HG02759 (cell line): ENCODE data around the gene ADGRL3.
"Not testable (repeated sequence)": the region's sequence is repeated elsewhere in the genome, so short reads cannot be mapped to it uniquely, and the experiment has no call there.

Experiments used
- ATAC-seq: cut with Tn5 transposase; IDR thresholded peaks from one replicate; pipeline ENCODE4 v1.9.1; 2021; ENCODE audit warnings: mild to moderate bottlenecking, moderate library complexity; ENCODE audit not compliant: unreplicated experiment

Gene ADGRL3

DNA sequence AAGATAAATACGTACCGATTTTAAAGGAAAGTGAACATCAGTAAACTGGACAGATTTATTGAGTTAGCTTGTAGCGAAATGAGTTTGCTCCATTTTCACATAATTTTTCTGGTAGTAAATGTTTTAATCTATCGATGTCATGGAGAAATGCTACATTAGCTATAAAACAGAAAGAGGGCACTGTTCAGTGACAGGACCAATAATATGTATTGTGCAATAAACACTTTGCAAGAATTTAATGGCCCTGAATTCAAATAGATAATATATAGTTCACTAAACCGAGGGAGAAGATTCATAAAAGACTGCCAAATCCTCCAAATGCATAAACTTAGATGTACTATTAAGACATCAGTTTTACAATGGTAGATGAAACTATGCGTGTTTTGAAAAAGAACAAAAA is 516.3 kb downstream of the ADGRL3 start:
- ATAC-seq, result no peak

GRCh38 chr4:61723492-61723891 is 523.4 kb downstream of the ADGRL3 start:
- no peak for ATAC-seq

DNA sequence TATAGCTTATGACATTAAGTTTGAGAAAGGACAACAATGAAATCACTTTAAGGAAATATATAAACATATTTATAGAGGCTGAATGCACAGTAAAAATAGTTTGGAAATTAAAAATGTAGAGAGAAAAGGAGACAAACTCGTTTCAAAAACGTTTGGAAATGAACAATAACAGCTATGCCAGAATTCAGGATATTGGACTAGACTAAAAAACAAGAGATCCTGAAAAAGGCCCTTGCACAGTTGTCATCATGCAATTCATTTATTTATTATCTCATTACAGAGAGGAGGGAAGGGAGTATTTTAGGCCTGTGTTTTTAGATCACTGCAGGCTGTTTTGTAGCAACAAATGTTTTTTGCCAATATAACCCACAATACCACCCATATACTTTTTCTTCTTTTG is 527.2 kb downstream of the ADGRL3 start:
- ATAC-seq, result no peak

- ATAC-seq, result no peak
These were observed 534.3 kb downstream of the ADGRL3 start for GRCh38 chr4:61734409-61734808.

DNA sequence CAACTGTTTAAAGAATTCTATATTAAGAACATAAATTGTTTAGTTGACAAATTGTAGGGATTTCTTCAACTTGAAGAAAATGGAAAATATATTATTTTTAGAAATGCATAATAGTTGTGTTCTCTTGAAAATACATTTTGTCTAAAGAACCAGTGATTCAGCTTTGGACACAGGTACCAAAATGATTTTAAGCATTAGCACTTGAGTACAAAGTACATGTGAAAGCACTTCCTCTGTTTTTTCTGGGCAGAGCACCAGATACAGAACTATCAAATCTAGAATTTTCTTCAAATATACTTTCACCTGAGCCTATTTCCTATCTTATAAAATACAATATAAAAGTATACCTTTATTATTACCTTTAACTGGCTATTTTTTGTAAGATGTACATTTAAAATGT is 539.8 kb downstream of the ADGRL3 start:
- no peak for ATAC-seq

DNA sequence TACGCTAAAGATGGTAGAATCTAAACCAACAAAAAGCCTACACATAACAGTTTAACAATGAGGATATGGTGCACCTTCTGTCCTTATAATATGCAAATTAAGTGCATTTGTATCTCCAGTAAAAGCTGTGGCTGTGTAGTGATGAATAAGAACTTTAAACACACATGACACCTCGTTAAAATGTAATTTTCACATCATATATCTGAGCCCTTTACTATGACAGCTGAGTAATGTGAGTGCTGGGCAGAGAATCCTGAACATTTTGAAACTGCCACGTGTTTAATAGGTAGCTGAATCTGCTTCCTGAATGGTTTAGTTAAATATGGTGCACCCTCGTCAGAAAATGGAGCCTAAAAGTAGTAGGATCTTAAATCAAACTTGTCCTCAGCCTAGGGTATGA is 540.8 kb downstream of the ADGRL3 start:
- no peak for ATAC-seq

- ATAC-seq, result no peak
These were observed 541.4 kb downstream of the ADGRL3 start for GRCh38 chr4:61741327-61742096.

- no peak for ATAC-seq
These were observed 550.7 kb downstream of the ADGRL3 start for GRCh38 chr4:61750810-61751209.

- ATAC-seq, result no peak
These were observed 552.5 kb downstream of the ADGRL3 start for GRCh38 chr4:61752617-61753016.

DNA sequence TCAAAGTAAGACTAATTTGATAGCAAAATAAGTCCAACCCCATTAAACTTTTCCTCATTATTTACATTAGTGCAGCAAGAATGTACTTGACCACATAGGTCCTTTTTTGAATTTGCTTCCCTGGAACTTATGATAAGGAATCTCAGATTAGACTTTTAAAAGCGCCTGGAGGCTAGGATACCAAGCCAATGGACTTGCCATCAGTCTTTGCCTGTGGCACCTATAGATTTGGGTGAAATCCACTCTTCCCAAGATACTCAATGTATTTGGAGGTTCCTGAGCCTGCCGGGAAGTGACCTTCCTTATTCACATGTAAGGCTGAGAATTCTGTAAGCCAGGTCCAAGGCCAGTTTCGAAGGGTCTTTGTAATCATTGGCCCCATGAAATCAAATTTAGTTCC is 553.6 kb downstream of the ADGRL3 start:
- no peak for ATAC-seq

GRCh38 chr4:61756937-61757336 is 556.8 kb downstream of the ADGRL3 start:
- ATAC-seq, result not testable (repeated sequence)

- ATAC-seq, result not testable (repeated sequence)
These were observed 557.9 kb downstream of the ADGRL3 start for GRCh38 chr4:61757983-61758382.

DNA sequence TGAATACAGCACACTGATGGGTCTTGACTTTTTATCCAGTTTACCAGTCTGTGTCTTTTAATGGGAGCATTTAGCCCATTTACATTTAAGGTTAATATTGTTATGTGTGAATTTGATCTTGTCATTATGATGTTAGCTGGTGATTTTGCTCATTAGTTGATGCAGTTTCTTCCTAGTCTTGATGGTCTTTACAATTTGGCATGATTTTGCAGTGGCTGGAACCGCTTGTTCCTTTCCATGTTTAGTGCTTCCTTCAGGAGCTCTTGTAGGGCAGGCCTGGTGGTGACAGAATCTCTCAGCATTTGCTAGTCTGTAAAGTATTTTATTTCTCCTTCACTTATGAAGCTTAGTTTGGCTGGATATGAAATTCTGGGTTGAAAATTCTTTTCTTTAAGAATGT is 558.5 kb downstream of the ADGRL3 start:
- not testable (repeated sequence) for ATAC-seq

- ATAC-seq, result not testable (repeated sequence)
These were observed 559.1 kb downstream of the ADGRL3 start for GRCh38 chr4:61759245-61759644.

DNA sequence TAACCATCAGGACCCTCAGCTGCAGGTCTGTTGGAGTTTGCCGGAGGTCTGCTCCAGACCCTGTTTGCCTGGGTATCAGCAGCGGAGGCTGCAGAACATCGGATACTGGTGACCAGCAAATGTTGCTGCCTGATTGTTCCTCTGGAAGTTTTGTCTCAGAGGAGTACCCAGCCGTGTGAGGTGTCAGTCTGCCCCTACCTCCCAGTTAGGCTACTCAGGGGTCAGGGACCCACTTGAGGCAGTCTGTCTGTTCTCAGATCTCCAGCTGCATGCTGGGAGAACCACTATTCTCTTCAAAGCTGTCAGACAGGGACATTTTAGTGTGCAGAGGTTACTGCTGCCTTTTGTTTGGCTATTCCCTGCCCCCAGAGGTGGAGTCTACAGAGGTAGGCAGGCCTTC is 559.8 kb downstream of the ADGRL3 start:
- not testable (repeated sequence) for ATAC-seq

DNA sequence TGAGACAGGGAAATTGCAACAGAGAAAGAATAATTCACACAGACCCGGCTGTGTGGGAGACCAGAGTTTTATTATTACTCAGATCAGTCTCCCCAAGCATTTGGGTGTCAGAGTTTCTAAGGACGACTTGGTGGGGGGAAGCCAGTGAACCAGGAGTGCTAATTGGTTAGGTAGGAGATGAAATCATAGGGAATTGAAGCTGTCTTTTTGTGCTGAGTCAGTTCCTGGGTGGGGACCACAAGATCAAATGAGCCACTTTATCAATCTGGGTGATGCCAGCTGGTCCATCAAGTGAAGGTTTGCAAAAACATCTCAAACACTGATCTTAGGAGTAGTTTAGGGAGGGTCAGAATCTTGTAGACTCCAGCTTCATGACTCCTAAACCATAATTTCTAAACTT is 560.7 kb downstream of the ADGRL3 start:
- ATAC-seq, result no peak

DNA sequence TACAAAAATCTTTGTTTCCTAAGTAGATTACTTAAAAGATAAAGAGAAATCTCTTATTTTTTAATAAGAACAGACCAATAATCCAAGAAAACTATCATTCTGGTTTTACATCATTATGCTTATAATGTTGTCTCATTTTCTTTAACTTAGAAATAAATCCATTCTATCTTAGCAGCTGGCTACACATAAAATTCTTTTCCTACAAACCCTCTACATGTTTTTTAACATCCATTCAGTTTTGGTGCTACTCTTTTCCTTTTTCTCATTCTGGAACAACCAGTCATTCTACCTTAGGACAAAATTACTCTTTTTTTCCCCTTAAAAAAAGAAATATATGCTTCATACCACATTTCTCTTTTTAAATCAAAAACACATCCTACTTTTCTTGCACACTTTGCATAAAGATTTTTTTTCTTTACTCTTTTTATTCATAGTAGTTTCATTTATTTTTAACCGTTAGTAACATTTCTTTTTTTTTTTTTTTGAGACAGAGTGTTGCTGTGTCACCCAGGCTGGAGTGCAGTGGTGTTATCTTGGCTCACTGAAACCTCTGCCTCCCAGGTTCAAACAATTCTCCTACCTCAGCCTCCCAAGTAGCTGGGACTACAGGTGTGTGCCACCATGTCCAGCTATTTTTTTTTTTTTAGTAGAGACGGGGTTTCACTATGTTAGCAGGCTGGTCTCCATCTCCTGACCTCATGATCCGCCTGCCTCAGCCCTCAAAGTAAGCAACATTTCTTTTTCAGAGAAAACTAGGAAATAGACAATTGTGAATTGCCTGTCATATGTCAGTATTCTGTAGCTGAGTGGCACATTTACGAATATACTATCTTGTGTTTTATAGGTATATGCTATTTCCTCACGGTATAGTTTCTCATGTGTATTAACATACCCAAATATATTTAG is 562.8 kb downstream of the ADGRL3 start:
- no peak for ATAC-seq

GRCh38 chr4:61763682-61764081 is 563.6 kb downstream of the ADGRL3 start:
- no peak for ATAC-seq

DNA sequence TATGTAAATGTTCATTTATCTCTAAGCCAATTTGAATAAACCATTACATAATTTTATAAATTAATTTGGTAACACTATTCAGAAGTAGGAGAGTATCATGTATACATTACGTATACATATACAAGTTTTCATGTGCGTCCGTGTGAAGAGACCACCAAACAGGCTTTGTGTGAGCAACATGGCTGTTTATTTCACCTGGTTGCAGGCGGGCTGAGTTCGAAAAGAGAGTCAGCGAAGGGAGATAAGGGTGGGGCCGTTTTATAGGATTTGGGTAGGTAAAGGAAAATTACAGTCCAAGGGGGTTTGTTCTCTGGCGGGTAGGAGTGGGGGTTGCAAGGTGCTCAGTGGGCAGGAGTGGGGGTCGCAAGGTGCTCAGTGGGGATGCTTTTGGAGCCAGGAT is 564.0 kb downstream of the ADGRL3 start:
- not testable (repeated sequence) for ATAC-seq

DNA sequence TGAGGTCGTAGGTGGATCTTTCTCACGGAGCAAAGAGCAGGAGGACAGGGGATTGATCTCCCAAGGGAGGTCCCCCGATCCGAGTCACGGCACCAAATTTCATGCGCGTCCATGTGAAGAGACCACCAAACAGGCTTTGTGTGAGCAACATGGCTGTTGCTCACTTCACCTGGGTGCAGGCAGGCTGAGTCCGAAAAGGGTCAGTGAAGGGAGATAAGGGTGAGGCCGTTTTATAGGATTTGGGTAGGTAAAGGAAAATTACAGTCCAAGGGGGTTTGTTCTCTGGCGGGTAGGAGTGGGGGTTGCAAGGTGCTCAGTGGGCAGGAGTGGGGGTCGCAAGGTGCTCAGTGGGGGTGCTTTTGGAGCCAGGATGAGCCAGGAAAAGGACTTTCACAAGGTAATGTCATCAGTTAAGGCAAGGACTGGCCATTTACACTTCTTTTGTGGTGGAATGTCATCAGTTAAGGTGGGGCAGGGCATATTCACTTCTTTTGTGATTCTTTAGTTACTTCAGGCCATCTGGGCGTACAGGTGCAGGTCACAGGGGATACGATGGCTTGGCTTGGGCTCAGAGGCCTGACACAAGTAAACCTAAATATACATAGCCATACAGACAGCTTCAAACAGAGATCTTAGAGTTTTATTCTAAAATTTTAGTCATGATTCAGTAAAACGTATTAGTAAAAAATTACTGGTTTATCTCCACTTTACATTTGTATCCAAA is 569.5 kb downstream of the ADGRL3 start:
- ATAC-seq, result not testable (repeated sequence)

DNA sequence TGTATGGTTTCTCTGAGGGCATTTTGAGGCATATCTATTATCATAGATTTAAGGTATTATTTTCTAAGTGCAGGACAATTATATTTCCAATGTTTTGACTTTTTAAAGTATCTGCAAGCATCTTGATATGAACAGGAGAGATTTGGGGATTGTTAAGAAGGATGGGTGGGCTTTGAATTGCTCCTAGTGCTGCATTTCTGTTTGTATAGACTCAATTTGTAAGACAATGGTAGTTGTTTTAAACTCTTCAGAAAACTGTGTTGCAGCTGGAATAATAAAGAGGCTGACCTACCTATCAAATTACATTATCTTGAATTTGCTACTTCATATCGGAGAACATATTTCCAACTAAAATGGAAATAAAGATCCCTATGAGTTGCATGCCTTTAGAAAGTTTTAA is 570.3 kb downstream of the ADGRL3 start:
- ATAC-seq, result no peak
